ENCODE data around the gene BEAN1.
A peak's percentile ranks its signal among the peaks of the same experiment; 100 is the strongest.

The BEAN1 gene

DNA sequence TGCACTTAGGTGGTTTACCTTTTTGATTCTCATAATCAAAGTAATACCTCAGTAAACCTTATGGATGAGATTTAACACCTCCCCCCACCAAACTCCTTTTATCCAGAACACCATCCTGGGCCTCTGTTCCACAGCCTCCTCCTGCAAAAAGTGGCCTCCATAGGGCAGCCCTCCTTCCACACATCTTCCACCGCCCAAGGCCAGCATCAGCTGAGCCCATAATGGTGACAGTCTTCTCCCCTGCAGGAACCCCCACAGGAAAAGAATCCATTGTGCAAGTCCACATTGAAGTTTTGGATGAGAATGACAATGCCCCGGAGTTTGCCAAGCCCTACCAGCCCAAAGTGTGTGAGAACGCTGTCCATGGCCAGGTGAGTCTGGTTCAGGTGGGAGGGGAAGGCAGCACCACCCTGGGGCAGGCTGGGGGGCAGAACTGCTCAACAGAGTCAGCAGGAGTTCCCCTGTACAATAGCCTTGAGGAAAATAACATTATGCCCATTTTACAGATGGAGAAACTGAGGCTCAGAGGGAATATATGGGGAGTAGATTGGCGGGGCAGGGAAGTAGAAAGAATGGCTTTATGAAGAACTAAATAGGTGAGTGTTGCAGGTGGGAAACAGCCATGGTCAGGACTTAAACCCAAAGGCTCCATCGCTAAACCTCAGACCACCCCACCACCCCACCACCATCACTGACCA, 29.2 kb upstream of the BEAN1 start:
- no peak for DNase-seq

DNA sequence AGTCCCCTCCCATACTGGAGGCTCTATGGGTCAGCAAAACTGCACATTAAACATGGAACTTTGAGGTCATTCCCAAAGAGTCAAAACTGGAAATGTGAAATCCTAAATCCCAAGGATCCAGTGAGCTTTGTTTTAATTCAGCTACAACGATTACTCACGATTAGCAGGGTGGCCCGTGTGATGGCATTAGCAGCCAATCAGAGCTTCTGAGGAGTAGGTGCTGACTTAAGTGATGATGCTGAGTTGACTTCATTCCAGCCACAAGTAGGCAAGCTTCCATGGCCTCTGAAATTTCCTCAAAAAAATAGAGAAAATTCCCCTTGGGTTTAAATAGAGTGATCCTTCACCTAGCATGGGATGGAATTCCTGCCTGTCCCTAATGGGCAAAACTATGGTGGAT, 28.1 kb upstream of the BEAN1 start:
- DNase-seq = no peak

DNA sequence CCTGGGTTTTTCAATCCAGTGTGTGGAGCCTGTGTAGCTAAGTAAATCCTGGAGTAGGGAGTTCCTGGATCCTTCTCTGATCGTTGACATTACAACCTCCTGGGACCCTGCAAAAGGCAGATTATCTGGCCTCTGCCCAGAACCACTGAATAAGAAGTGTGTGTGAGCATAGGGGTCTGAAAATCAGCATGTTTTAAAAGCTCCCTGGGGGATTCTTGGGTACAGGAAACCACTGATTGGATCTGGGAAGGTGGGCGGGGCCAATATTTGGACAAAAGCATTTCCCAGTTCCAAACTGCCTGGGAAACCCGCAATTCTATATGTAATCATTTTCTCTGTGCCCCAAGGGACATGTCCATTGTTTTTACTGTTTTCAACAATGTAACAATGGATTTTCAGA, 27.2 kb upstream of the BEAN1 start:
- no peak for DNase-seq

DNA sequence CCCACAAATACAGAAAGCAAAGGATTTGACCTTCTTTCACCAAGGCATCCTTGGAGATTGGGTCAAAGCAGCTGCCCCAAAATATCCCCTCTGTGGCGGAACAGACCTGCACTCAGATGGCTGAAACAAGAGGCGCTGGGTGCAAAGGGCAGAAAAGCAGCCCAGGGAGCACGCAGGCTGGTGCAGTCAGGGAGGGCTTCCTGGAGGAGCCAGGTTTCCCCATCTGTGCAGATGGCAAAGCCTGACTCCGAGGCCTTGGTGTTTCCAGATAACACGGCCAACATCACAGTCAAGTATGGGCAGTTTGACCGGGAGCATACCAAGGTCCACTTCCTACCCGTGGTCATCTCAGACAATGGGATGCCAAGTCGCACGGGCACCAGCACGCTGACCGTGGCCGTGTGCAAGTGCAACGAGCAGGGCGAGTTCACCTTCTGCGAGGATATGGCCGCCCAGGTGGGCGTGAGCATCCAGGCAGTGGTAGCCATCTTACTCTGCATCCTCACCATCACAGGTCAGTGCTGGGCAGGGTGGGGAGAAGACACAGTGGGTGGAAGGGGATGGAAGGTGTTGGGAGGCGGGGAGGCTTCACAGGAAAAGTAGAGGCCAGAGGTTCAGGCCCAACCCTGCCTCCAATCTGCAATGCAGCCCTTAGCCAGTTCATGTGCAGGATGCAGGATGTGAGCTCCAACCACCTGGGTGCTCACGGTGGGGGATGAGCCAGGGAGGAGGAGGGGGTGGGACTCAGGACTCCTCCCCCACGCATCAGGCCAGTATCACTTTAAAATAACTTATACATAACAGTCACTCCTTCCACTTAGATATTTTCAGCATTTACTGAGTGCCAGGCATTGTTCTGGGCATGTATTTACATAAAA, 26.4 kb upstream of the BEAN1 start:
- DNase-seq = no peak

DNA sequence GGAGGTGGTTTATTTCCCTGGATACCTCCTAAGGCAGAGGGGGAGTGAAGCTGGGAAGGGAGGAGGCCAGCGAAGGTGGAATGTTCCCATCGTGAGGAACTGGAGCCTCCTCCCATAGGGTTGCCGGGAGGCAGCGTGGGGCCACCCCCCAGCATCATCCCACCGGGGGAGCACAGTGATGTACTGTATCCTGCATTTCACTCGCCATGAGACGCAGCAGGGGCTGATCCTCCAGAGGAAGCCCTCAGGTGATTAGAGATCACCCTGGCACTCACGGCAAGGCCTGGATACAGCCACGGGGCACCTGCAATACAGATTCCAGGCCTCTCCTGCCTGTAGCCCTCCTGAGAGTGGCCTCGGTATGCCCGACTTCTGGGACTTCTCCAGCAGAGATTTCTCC, 25.5 kb upstream of the BEAN1 start:
- DNase-seq = no peak

DNA sequence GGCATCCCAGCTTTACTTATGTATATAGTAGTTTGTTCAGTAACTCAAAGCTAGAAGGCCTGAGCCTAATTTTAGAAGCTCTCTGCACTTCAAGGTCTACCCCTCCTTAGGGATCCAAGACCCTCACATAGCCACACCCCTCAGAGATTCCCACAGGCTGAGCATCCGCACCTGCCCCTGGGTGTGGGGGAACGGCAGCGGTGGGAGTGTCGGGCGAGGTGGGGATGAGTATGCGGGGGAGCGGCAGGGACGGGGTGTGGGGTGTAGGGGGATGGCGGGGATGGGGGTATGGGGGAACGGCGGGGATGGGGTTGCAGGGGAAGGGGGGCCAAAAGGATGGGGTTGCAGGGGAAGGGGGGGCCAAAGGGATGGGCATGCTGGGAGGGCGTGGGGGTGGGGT, 24.9 kb upstream of the BEAN1 start:
- DNase-seq = no peak

DNA sequence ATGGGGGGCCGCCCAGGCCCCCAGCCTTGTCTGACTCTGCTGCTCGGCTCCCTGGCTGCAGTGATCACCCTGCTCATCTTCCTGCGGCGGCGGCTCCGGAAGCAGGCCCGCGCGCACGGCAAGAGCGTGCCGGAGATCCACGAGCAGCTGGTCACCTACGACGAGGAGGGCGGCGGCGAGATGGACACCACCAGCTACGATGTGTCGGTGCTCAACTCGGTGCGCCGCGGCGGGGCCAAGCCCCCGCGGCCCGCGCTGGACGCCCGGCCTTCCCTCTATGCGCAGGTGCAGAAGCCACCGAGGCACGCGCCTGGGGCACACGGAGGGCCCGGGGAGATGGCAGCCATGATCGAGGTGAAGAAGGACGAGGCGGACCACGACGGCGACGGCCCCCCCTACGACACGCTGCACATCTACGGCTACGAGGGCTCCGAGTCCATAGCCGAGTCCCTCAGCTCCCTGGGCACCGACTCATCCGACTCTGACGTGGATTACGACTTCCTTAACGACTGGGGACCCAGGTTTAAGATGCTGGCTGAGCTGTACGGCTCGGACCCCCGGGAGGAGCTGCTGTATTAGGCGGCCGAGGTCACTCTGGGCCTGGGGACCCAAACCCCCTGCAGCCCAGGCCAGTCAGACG, 24.4 kb upstream of the BEAN1 start:
- DNase-seq = no peak

DNA sequence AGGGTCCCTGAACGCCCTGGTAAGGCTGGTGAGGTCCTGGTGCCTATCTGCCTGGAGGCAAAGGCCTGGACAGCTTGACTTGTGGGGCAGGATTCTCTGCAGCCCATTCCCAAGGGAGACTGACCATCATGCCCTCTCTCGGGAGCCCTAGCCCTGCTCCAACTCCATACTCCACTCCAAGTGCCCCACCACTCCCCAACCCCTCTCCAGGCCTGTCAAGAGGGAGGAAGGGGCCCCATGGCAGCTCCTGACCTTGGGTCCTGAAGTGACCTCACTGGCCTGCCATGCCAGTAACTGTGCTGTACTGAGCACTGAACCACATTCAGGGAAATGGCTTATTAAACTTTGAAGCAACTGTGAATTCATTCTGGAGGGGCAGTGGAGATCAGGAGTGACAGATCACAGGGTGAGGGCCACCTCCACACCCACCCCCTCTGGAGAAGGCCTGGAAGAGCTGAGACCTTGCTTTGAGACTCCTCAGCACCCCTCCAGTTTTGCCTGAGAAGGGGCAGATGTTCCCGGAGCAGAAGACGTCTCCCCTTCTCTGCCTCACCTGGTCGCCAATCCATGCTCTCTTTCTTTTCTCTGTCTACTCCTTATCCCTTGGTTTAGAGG, 23.5 kb upstream of the BEAN1 start:
- DNase-seq = no peak

DNA sequence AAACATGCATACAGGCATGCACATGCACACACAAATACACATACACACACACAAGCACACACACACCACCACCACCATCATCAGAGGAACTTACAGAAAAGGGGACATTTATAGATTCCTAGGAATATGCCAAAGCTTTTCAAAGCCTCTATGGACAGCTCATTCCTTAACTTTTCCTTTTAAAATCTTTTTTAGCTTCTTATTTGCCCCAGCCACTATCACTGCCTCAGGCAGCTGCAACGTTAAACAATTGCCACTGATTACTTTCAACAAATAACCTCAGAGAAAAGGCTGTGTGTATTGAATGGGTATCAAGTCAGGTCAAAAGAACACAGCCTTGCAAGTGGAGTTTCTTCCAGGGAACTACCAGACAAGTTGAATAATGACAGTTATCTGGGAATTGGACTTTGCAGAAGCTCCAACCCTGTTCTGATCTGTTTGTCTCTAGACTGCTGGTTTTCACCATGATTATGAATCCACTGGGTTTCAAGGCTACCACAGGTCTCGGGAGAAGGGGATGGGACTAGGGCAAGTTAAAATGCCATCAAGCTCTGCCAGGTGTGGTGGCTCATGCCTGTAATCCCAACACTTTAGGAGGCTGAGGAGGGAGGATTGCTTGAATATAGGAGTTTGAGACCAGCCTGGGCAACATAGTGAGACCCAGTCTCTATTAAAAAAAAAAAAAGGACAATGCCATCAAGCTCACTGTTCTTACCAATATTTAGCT, 21.9 kb upstream of the BEAN1 start:
- DNase-seq = no peak

DNA sequence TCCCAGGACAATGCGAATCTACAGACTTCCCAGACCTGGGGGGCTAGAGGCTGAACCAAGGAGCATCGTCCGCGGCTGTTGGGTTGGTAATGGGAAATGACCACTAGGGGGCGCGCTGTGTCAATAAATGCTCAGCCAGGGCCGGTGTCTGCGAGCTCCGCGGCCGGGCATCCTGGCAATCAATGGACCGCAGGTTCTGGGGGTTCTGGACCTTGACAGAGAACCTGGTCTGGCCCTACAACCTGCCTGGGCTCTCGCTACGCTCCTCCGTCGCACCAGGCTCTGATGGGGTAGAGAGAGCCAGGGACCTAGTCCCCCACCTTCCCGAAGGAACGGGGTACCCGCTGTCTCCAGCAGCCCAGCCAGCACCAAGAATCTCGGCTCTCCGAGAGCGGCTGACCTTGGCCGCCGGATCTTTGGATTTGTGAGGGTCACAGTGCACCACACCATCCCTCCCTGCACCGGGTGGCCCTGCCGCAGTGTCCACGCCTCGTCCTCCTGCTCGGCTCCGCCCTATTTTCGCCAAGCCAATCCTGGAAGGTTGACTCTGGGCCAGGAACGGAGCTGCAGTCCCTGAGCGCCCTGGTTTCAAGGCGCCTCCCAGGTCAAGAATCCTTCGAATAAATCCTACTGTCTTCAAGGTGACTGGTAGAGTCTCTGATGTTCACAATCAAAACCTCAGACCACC, 20.4 kb upstream of the BEAN1 start:
- DNase-seq = peak; percentile 87

DNA sequence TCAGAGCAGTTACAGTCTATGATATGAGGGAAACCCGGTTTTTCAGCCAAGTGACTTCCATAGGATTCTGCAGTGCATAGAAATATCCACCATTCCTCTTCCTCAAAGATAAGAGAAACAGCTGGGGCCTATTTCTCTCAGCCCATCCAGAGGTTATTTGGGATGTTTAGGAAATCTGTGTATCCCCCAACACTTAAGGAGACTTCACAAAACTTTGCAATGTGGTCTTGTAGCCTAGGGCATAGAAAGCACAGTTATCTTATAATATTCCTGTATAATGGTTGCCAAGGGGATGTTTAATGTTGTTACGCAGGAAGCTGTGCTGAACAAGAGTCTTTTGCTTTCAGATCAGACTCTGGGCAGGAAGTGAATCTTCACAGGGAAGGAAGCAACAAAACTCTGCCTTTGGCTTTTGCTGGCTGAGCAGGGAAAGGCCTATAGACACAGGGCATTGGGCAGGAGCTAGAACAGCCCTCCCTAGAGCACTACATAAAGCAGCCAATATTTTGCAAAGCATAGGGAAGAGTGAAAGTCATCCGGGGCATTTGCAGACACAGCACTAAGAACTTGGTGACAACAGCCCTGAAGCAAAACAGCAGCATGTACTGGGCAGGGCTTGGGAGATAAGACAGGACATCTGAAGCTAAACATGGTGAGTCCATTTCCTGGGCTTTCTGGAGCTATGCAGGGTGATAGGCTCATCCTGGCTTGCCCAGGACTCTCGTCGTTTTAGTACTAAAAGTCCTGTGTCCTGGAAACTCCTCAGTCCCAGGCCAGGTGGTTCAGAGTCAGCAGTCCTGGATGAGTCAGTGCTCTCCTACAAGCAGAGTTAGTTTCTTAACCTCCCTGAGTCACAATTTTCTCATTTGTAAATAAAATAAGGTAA, 18.7 kb upstream of the BEAN1 start:
- DNase-seq = no peak

DNA sequence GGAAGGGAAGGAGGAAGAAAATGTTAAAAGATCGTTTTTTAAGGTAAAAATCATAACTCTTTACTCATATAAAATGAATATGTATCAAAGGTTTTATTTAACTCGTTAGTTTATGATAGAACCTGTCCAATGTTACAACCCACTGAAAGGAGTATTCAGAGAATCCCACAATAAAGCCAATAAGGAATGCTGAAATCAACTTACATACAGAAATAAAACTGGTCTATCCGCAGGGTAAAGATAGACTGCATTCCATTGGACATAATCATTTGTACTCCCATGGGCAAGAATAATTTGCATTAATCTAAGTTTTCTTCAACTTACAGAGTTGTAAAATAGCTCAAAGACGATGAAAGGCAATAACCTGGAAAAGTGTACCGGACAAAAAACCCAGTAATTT, 17.9 kb upstream of the BEAN1 start:
- no peak for DNase-seq

DNA sequence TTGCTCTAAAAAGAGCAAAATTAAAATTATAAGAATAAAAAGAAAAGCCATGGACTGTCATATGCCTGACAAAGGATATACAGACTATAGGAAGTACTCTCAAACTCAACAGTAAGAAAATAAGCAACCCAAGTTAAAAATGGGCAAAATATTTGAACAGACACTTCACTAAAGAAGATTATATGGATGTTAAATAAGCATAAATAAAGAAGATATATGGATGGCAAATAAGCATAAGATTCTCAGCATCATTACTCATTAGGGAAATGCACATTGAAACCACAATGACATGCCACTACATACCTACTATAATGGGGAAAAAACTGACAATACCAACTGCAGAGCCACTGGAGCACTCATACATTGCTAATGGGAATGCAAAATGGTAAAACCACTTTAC, 14.9 kb upstream of the BEAN1 start:
- DNase-seq = no peak

DNA sequence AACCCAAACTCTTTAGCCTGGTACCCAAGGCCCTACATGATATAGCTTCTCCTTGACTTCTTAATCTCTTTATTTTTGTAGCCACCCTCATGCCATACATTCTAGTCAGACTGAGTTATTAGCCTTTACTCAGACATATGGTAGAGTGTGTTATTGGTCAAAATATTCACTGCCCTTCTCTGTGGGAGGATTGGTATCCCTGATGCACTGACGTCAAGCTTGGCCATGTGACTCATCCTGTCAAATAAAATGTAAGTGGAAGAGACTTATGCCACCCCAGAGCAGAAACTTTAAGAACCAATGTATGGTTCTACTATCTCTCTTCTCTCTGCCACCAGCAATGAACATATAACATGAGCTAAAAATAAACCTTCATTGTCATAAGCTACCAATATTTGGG, 12.2 kb upstream of the BEAN1 start:
- DNase-seq = no peak

DNA sequence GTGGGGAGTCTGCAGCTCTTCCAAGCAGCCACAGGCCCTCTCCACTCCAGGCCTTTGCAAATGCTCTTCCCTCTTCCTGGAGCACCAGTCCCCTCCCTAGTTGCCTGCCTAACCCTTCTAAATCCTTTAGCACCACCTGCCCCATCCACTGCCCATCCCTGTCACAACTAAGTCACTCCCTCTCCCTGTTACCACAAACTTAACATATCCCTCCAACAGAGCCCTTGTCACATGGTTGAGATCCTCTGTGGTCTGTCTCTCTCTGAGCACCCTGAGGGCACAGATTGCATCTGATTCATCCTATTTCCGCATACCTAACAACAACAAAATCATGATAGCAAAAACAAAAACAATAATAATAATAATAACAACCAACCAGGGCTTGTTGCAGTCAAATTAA, 11.0 kb upstream of the BEAN1 start:
- no peak for DNase-seq

DNA sequence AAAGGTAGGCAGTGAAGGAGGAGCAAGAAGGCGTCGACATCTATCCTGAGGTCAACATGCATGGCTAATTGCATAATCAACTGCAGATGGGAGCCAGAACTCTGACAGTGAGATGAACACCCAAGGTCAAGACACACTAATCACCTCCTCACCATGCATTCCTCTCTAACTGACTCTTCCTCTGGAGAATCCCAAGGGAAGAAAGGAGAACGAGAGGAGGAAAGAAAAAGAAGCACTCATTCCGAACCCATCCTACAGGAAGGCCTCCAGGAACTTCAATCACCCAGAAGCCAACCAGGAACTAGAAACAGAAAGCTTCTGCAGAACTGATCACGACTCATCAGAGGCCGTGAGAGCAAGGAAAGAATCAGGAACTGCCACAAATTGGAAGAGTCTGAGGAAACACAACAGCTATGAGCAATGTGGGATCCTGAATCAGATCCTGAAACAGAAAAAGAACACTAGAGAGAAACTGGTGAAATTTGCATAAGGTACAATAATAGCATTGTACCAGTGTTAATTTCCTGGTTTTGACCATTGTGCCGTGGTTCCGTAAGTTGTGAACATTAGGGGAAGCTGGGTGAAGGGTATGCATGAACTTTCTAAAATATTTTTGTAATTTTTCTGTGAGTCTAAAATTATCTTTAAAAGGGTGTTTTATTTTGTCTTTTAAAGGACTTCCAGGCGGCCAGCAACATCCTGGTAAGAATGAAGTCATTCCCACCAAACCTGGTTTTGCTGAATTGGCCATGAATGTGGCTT, 10.0 kb upstream of the BEAN1 start:
- no peak for DNase-seq

DNA sequence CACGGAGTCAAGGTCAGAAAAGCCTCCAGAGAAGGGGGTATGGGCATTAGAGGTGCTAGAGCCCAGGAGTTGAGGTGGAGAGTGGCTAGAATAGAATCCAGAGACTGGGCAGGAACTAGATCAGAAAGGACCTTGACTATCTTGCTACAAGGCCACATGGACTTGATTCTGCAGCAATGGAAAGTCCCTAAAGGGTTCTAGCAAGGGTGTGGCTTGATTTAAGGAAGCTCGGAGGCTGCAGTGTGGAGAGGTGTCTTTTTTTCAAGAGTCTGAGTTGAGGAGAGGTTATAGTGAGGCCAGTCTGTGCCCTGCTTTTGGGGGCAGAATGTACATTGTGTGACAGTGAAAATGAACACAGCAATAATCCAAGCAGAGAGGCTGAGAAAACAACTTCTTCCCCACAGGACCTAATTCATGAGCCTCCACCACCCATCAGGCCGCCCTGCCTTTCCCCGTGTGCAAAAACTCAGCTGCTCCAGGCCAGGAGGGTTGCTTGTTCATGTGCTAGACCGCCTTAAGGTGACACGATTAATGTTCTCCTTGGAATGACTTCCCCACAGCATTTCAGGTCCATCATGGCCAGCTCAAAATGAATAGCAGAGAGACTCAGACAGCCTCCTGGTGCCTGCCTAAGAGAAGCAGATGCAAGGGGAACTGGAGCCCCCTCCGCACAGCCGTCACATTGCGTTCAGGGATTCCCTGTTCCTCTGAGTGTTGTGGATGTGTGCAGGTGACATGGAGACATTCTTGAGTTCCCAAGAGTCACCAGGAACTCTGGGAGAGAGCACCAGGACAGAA, 8.7 kb upstream of the BEAN1 start:
- DNase-seq = no peak

DNA sequence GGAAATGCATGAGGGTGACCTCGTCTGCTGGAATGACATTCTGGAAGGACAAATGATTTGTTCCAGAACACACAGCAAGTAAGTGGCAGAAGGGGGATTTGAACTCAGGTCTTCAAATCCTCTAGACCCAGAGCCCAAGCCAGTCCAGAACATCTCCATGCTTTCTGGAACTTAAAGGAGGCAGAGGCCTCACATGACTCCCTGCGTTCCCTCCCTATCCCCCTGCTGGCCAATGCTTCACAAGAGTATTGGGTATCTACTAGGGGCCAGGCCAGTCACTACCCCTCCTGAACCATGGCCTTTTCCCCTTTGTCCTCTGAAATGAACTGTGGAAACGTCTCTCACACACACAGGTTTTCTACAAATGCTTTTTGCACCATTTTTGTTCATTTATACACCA, 7.6 kb upstream of the BEAN1 start:
- DNase-seq = no peak

DNA sequence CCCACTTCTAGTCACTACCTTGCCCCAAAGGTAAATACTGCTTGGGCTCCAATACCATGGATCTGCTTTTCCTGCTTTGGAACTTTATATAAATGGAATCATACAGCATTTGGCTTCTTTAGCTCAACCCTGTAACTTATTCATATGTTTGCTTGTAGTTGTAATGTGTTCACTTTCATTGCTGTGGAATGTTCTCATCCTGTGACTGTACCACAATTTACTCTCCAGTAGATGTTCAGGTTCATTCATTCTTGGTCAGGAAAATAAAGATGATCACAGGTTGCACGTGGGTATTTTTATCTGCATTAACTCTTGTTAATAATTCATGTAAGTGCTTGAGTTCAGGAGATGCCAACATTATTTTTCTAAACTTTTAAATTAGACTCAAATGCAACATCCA, 6.7 kb upstream of the BEAN1 start:
- no peak for DNase-seq

DNA sequence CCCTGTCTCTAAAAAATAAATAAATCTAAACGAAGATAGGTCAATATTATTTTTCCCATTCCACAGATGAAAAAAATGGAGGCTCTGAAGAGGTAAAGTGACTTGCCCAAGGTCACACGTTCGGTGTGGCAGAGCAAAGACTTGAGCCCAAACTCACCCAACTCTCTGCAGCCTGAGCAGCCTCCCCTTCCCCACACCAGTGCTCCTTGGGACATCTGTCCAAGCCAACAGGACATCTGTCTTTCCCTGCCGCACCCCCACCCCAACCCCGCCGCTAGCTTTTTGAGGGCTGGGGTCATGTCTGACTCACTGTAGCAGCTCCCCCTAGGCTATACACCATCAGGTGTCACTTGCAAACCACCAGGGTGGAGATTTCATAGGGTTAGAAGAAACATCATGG, 5.2 kb upstream of the BEAN1 start:
- no peak for DNase-seq
